Pancreas (tissue), 10 donors: ENCODE data around the gene KRTAP1-4. TPM values are rescaled to one million over a fixed set of nuclear protein-coding genes. Genes with fewer than 3 reads are reported as not detected.
"Not testable (repeated sequence)": the region's sequence is repeated elsewhere in the genome, so short reads cannot be mapped to it uniquely, and the experiment has no call there.

Experiments
- ATAC-seq, 4 donors: fragments of 200-7000 bp; cut with Tn5 transposase; one replicate each; pipeline versions ENCODE4 v1.8.0 to v1.9.1; 2020; ENCODE audit warnings: mild to moderate bottlenecking in 4 of 4, moderate library complexity in 4 of 4
- DNase-seq, 6 donors: peaks; one replicate each; pipeline ENCODE4 v3.0.0-alpha.2; 2020
- FAIRE-seq: peaks from 2 replicates; lab custom pipeline; 2012; peaks lifted over from hg19 to GRCh38; lab: Jason Lieb, UNC
- H3K27ac ChIP-seq, 4 donors: fragments of 200-600 bp; sonication (generic); 1 replicate in 3 of 4; 2 replicates in 1 of 4; pipeline versions ENCODE4 v1.5.0 to v1.8.0; 2020
- H3K27me3 ChIP-seq, 4 donors: fragments of 200-600 bp; one replicate each; pipeline ENCODE4 v1.8.0; 2021
- H3K36me3 ChIP-seq, 3 donors: fragments of 200-600 bp; sonication (generic) in 1 of 3; one replicate each; pipeline versions ENCODE4 v1.5.0 to v1.8.0; 2020 to 2021
- H3K4me1 ChIP-seq, 3 donors: fragments of 200-600 bp; one replicate each; pipeline ENCODE4 v1.8.0; 2021
- H3K4me3 ChIP-seq, 4 donors: fragments of 200-600 bp; sonication (generic) in 2 of 4; one replicate each; pipeline versions ENCODE4 v1.5.0 to v1.8.0; 2020 to 2021
- H3K9me3 ChIP-seq, 4 donors: fragments of 200-600 bp; one replicate each; pipeline ENCODE4 v1.8.0; 2021
- WGBS, 2 donors: extraction: QIAGEN DNeasy Blood & Tissue Kit; methylation state at CpG; one replicate each; pipeline ENCODE4 v1.1.7; 2013; 5-methylcytosine and 5-hydroxymethylcytosine counted together
- intact Hi-C, 3 donors: fragments of 100-400 bp; cut with DNase I; formaldehyde crosslinking; loops; one replicate each; pipeline versions ENCODE4 v1.11.1 to v1.14.2; 2022
- polyA plus RNA-seq, 2 donors: library from polyadenylated mRNA; stranded (reverse); fragments of 200-250 nt; gene quantifications; one replicate each; pipeline ENCODE4 v1.2.3, GENCODE V29; 2013
- total RNA-seq, 6 donors: library from RNA; stranded (reverse); fragmentation: NEBNext Ultra II Directional in 4 of 6; extraction: Animal tissue kit (Norgen Biotek cat#: 25700) in 4 of 6; gene quantifications; one replicate each; pipeline versions ENCODE4 v1.2.1 to v1.2.4, GENCODE V29; 2021 to 2023
- TF ChIP-seq, protein P1 (sequence below), 4 donors: fragments of 200-600 bp; sonication (generic) in 3 of 4; IDR thresholded peaks; one replicate each; pipeline versions ENCODE4 v1.5.0 to v1.8.0; 2021; ENCODE audit warnings: antibody characterized with exemption in 4 of 4
- donor health status: healthy with polysubstance abuse.
- donor health status: DM: no; HTN: no; CAD: no; lungs with moderate emphysema.
- donor health status: DM: no; HTN: no; CAD: no.
- donor health status: control.
- donor health status: control.
- donor health status: Bipolar disorder and iron deficiency.
- donor health status: DM: yes; HTN: yes; CAD: no.
- donor health status: DM: no; HTN: no; CAD: no.
- donor health status: DM: no; HTN: no; CAD: no.
- donor health status: DM: yes; HTN: yes; CAD: no.

Gene KRTAP1-4
- total and polyA plus RNA-seq, 8 donors = not detected

DNA sequence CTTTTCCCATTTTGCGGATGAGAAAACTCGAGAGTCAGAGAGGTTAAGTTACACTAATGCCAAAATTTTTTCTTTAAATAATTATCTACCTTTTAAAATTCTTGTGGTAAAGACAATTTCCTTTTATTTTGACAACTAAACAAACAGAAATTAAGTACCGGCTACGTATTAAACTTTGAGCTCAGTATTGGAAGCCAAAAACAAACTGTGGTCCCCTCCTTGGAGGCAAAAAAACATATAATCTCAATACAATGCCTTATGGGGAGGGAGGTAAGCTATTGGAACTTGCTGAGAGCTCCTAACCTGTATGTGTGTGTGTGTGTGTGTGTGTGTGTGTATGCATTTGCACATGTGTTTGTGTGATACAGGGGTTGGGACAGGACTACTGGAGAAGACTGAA is 33.5 kb upstream of the KRTAP1-4 start:
- no peaks in the 10 kb centered on the region for H3K4me1 ChIP-seq
- no peak overlapping the region for H3K27ac ChIP-seq
- ATAC-seq = no peak
- no peak for DNase-seq
- WGBS, 2 donors = 63% methylated on average over 4 of the region's 4 CpGs
- H3K4me3 ChIP-seq = no peak overlapping the region
- TF ChIP-seq, protein P1, sequence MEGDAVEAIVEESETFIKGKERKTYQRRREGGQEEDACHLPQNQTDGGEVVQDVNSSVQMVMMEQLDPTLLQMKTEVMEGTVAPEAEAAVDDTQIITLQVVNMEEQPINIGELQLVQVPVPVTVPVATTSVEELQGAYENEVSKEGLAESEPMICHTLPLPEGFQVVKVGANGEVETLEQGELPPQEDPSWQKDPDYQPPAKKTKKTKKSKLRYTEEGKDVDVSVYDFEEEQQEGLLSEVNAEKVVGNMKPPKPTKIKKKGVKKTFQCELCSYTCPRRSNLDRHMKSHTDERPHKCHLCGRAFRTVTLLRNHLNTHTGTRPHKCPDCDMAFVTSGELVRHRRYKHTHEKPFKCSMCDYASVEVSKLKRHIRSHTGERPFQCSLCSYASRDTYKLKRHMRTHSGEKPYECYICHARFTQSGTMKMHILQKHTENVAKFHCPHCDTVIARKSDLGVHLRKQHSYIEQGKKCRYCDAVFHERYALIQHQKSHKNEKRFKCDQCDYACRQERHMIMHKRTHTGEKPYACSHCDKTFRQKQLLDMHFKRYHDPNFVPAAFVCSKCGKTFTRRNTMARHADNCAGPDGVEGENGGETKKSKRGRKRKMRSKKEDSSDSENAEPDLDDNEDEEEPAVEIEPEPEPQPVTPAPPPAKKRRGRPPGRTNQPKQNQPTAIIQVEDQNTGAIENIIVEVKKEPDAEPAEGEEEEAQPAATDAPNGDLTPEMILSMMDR (IDR thresholded peaks at IDR 0.05) = no peak
- intact Hi-C loops = no loop called here
- no peak for FAIRE-seq
- no peaks in the 10 kb centered on the region for H3K36me3 ChIP-seq
- no peaks in the 10 kb centered on the region for H3K9me3 ChIP-seq
- H3K27me3 ChIP-seq = peaks cover 0 to 9% (median 1%) of the 10 kb centered on the region in 4 donors

DNA sequence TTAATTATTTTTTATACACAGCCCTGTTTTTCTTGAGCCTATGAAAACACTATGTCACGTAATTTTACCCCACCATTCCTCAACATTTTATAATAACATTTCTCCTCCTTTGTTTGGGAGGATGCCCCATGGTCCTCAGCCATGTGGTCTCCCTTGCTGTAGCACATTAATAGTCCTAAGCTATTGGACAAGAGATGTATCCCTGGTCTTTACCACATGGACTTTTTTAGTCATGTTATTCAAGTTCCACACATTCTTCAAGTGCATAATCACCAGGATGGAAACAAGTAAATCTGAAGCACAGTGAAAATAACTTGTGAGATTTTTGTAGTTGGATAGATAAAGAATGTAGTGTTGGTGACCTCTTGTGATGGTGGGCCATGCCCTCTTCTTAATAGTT is 32.0 kb upstream of the KRTAP1-4 start:
- 65 to 72% methylated on average over 1 of the region's 1 CpG for WGBS, 2 donors
- TF ChIP-seq, protein P1 (IDR thresholded peaks at IDR 0.05) = no peak

DNA sequence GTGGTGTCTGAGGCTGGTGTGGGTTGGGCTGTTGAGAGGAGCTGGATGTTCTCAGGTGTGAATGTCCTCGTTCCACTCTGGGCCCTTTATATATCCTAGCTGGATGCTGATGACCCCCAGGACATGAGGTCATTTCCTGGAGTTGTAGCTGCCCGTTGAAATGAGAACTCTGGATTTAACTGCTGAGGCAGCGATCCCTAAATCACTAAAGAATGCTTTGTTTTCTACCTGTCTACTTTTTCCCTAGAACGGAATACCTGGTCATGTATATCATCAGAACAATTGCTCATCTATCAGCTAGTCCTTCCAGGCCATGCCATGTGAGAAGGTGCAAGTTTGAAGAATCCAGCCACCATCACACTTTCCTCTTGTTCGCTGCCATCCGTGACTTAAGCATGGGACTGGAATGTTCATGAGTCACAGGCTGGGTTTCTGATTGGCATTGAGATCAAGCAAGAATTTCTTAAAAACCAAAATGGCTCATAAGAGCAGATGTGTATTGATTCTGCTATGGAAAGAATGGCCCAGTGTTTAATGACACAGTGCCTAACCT is 30.1 kb upstream of the KRTAP1-4 start, which contains the start of gene KRTAP2-3:
Gene KRTAP2-3, minus strand, starts transcription at position 63 of the 553 bp plus-strand sequence. CDS start 64 bp downstream, outside the sequence.
- Histone ChIP-seq H3K27ac (no peak within 1 kb of the TSS), H3K4me3 (no peak within 1 kb of the TSS), H3K27me3 (peaks cover 0 to 10% (median 3%) of the 10 kb centered on the region in 4 donors), H3K36me3 (no peaks in the 10 kb centered on the region), H3K4me1 (no peaks in the 10 kb centered on the region), H3K9me3 (no peaks in the 10 kb centered on the region)
- ATAC-seq (no peak), DNase-seq (no peak), FAIRE-seq (no peak)
- TF ChIP-seq, protein P1 (IDR thresholded peaks at IDR 0.05) = no peak
- intact Hi-C loops = no loop called here
- WGBS, 2 donors = 52 to 54% methylated on average over 6 of the region's 6 CpGs

More for the DNA sequence above, 32.0 kb upstream of the KRTAP1-4 start:
- H3K27me3 ChIP-seq = peaks cover 0 to 10% (median 3%) of the 10 kb centered on the region in 4 donors
- H3K4me3 ChIP-seq = no peak overlapping the region
- no peaks in the 10 kb centered on the region for H3K36me3 ChIP-seq
- ATAC-seq = peak in 1 of 4 donors; percentile 29
- no peak overlapping the region for H3K27ac ChIP-seq
- FAIRE-seq = no peak
- intact Hi-C loops = no loop called here
- H3K4me1 ChIP-seq = no peaks in the 10 kb centered on the region
- H3K9me3 ChIP-seq = no peaks in the 10 kb centered on the region
- DNase-seq = no peak

DNA sequence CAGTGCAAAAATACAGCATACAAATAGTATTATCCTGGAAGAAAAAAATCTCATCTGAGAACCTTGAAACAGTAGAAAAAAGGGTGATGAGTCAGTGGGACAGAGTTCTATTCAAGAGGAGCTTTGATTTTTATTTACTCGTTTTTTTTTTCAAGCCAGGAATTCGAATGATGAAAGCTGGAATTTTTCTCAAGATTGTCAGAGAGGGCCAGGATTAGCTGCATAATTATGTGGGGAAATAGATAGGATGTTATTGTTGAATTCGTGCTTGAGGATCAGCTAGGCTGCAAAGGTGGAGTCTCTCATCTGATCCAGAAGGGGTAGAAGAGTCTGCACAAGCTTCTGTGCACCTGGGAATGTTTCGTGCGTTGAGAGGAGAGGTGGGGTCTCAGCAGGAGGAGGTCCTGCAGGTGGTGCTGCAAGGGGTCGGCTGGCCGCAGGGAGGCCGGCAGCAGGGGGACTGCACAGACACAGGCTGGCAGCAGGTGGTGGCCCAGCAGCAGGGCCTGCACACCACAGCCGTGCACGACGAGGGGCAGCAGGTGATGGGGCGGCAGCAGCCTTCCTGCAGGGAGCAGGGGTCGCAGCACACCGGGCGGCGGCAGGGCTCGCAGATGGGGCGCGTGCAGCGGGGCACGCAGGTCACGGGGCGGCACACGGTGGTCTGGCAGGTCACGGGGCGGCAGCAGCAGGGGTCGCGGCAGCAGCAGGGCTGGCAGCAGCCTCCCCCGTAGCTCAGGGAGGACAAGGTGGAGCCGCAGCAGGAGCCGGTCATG is 29.5 kb upstream of the KRTAP1-4 start:
- H3K4me1 ChIP-seq, H3K9me3 ChIP-seq, H3K4me3 ChIP-seq, FAIRE-seq, intact Hi-C loops, H3K27ac ChIP-seq, DNase-seq, ATAC-seq, H3K36me3 ChIP-seq, H3K27me3 ChIP-seq: not testable (repeated sequence)
- 23 to 33% methylated on average over 10 to 13 of the region's 31 CpGs for WGBS, 2 donors

DNA sequence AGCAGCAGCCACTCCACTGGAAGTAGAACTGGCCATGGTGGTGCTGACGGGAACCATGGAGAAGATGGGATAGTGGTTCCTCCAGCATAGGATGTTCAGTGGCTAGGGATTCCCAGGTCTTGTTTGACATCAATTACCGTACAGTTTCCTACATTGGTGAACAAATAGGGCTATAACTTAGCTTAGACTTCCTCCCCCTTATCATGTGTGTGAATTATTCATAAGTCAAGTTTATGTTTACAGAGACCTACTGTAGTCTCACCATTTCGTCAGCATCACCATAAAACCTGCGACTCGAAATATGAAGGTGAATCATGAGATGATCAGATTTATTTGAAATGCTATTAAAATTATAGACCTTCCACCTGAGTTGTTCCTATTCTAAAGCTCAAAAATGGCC is 28.7 kb upstream of the KRTAP1-4 start:
- ATAC-seq (no peak), DNase-seq (no peak), FAIRE-seq (no peak)
- Histone ChIP-seq H3K4me1 (no peaks in the 10 kb centered on the region), H3K27me3 (peaks cover 0 to 10% (median 3%) of the 10 kb centered on the region in 4 donors), H3K4me3 (no peak overlapping the region), H3K27ac (no peak overlapping the region), H3K9me3 (no peaks in the 10 kb centered on the region), H3K36me3 (no peaks in the 10 kb centered on the region)
- TF ChIP-seq, protein P1 (IDR thresholded peaks at IDR 0.05) = no peak
- WGBS, 2 donors = 67 to 86% methylated on average over 5 of the region's 5 CpGs
- intact Hi-C loops = no loop called here
